Measurements from ENCODE around the gene YPEL1. TPM values are rescaled to one million over a fixed set of nuclear protein-coding genes. Genes with fewer than 3 reads are reported as not detected.

Gene YPEL1
- total and polyA plus RNA-seq, 2 donors (not counting 1 experiment from before 2014, with no cell fraction given), result 14.9 to 17.0 TPM

GRCh38 chr22:21778705-21779363, 43.2 kb upstream of the YPEL1 start:
- Histone ChIP-seq H3K36me3 (replicated peaks in 1 of 2; ENCODE audit: control extremely low read depth in 1 of 2, control insufficient read depth in 1 of 2, extremely low read depth in 1 of 2, insufficient read depth in 2 of 2, low read length in 1 of 2) (peaks cover 6 to 17% of the 10 kb centered on the region in 2 experiments), H3K4me2 (replicated peaks; ENCODE audit: low read depth, low read length, poor library complexity, severe bottlenecking) (no peak overlapping the region), H3K4me1 (ENCODE audit: control insufficient read depth in 2 of 2, insufficient read depth in 2 of 2, low read length in 2 of 2) (peaks cover 7 to 10% of the 10 kb centered on the region in 2 donors), H3K27me3 (replicated peaks in 1 of 4; ENCODE audit: control extremely low read depth in 1 of 4, control insufficient read depth in 3 of 4, insufficient read depth in 4 of 4, low read length in 3 of 4) (no peaks in the 10 kb centered on the region), H3K27ac (ENCODE audit: low read length in 2 of 2) (no peak overlapping the region), H2AFZ (ENCODE audit: insufficient read depth, low read depth, low read length, poor library complexity, severe bottlenecking) (no peak overlapping the region), H3K79me2 (ENCODE audit: control insufficient read depth, insufficient read depth, low read length) (peaks cover 8% of the 10 kb centered on the region), H3K4me3 (ENCODE audit: control extremely low read depth in 1 of 5, extremely low read depth in 1 of 5, insufficient read depth in 1 of 5, low read depth in 2 of 5, low read length in 4 of 5) (no peak overlapping the region), H3K9ac (ENCODE audit: low read length) (no peak overlapping the region), H4K20me1 (ENCODE audit: control insufficient read depth, insufficient read depth, low read length, poor library complexity, severe bottlenecking) (peaks cover 6% of the 10 kb centered on the region), H3K9me3 (ENCODE audit: control extremely low read depth in 1 of 3, control insufficient read depth in 2 of 3, insufficient read depth in 1 of 3, low read length in 2 of 3) (no peaks in the 10 kb centered on the region)
- Mint-ChIP-seq H3K9me3 (ENCODE audit: insufficient read depth) (no peaks in the 10 kb centered on the region), H3K4me3 (no peak overlapping the region), H3K4me1 (peaks cover 6% of the 10 kb centered on the region), H3K27ac (peak overlapping the region; percentile 26), H3K27me3 (no peaks in the 10 kb centered on the region)
- WGBS (ENCODE audit: insufficient coverage), result 100% methylated on average over 2 of the region's 4 CpGs
- no peak for TF ChIP-seq EZH2 (IDR thresholded peaks at IDR 0.05; ENCODE audit: borderline replicate concordance, insufficient read depth, low read depth, low read length, poor library complexity, severe bottlenecking)
- CTCF ChIA-PET, result no interaction called here
- ATAC-seq (ENCODE audit: low read depth), result no peak
- POLR2A ChIA-PET, result interaction anchor here (0.6 kb wide), 1 partner anchor 19 kb away, joined by 10 read pairs; no protein-coding TSS in a partner anchor
- intact Hi-C loops (cut with micrococcal nuclease), result no loop called here
- no peak for DNase-seq

DNA sequence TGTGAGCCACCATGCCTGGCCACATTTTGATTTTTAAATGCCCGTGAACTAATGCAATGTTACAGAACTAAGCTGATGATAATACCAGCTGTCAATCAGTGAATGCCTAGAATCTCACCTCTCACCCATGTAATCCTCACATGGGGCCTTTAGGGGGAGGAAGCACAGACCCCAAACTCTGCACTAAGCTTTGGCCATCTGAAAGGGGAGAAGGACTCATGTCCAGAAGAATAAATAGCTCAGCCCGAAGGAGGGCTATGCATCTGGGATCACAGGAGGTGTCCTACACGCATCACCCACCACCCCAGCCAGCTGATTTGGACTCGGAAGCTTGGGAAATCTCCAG, 36.0 kb upstream of the YPEL1 start:
- POLR2A ChIA-PET, result no interaction called here

More for the DNA sequence above, 36.0 kb upstream of the YPEL1 start:
- no peaks in the 10 kb centered on the region for H3K79me2 ChIP-seq (ENCODE audit: control insufficient read depth, insufficient read depth, low read length)
- intact Hi-C loops (cut with micrococcal nuclease), result no loop called here
- H3K27me3 ChIP-seq (replicated peaks in 1 of 4; ENCODE audit: control extremely low read depth in 1 of 4, control insufficient read depth in 3 of 4, insufficient read depth in 4 of 4, low read length in 3 of 4), result no peaks in the 10 kb centered on the region
- no peak overlapping the region for H3K4me3 Mint-ChIP-seq
- H3K4me3 ChIP-seq (ENCODE audit: control extremely low read depth in 1 of 5, extremely low read depth in 1 of 5, insufficient read depth in 1 of 5, low read depth in 2 of 5, low read length in 4 of 5), result no peak overlapping the region
- H3K27me3 Mint-ChIP-seq, result no peaks in the 10 kb centered on the region
- H3K27ac ChIP-seq (ENCODE audit: low read length in 2 of 2), result no peak overlapping the region
- CTCF ChIA-PET, result interaction anchor here (0.8 to 1.5 kb wide), 5 partner anchors 9 to 181 kb away, joined by 3 to 4 read pairs (median 3); partner anchors contain the start of gene PPM1F
- no peaks in the 10 kb centered on the region for H3K9me3 Mint-ChIP-seq (ENCODE audit: insufficient read depth)
- no peak overlapping the region for H2AFZ ChIP-seq (ENCODE audit: insufficient read depth, low read depth, low read length, poor library complexity, severe bottlenecking)
- DNase-seq (no peak), ATAC-seq (ENCODE audit: low read depth) (no peak)
- peaks cover 5% of the 10 kb centered on the region for H3K4me1 Mint-ChIP-seq
- WGBS (ENCODE audit: insufficient coverage), result 100% methylated on average over 1 of the region's 4 CpGs
- TF ChIP-seq CTCF (IDR thresholded peaks at IDR 0.05) (no peak), EZH2 (IDR thresholded peaks at IDR 0.05; ENCODE audit: borderline replicate concordance, insufficient read depth, low read depth, low read length, poor library complexity, severe bottlenecking) (no peak)
- no peaks in the 10 kb centered on the region for H3K9me3 ChIP-seq (ENCODE audit: control extremely low read depth in 1 of 3, control insufficient read depth in 2 of 3, insufficient read depth in 1 of 3, low read length in 2 of 3)
- peaks cover 14% of the 10 kb centered on the region for H4K20me1 ChIP-seq (ENCODE audit: control insufficient read depth, insufficient read depth, low read length, poor library complexity, severe bottlenecking)
- H3K4me1 ChIP-seq (ENCODE audit: control insufficient read depth in 2 of 2, insufficient read depth in 2 of 2, low read length in 2 of 2), result peaks cover 0 to 5% of the 10 kb centered on the region in 2 donors
- H3K9ac ChIP-seq (ENCODE audit: low read length), result no peak overlapping the region
- H3K4me2 ChIP-seq (replicated peaks; ENCODE audit: low read depth, low read length, poor library complexity, severe bottlenecking), result no peak overlapping the region
- H3K27ac Mint-ChIP-seq, result no peak overlapping the region
- peaks cover 2 to 54% of the 10 kb centered on the region in 2 experiments for H3K36me3 ChIP-seq (replicated peaks in 1 of 2; ENCODE audit: control extremely low read depth in 1 of 2, control insufficient read depth in 1 of 2, extremely low read depth in 1 of 2, insufficient read depth in 2 of 2, low read length in 1 of 2)

All from B cell (primary cell).